HepG2 (cell line): Measurements from ENCODE around the gene KRTAP10-11. TPM values are rescaled to one million over a fixed set of nuclear protein-coding genes. Genes with fewer than 3 reads are reported as not detected.

Experiments used
- ATAC-seq: fragments of 200-7000 bp; cut with Tn5 transposase; 3 replicates; pipeline ENCODE4 v1.9.1; 2020; ENCODE audit warnings: mild to moderate bottlenecking, moderate library complexity
- BruUV-seq: library from RNA; stranded (reverse); fragments of 400-500 nt; replicated peaks from 2 replicates; lab custom pipeline; 2021; lab: Mats Ljungman, UMichigan
- CTCF ChIA-PET: fragments of 300-600 bp; formaldehyde crosslinking; extraction: SDS; loops from one replicate; lab custom pipeline; 2021; ENCODE audit warnings: low total read pairs, inconsistent platforms, low intra/inter-chr PET ratio; lab: Yijun Ruan, JAX
- POLR2A ChIA-PET: fragments of 350-600 bp; sonication (Branson Sonifier 250); formaldehyde crosslinking; loops from one replicate; lab custom pipeline; 2020; ENCODE audit warnings: antibody characterized with exemption, inconsistent platforms; lab: Yijun Ruan, JAX
- DNase-seq: peaks from one replicate; pipeline ENCODE4 v3.0.0-alpha.2; 2015; ENCODE audit warnings: low spot score
- FAIRE-seq: peaks from 3 replicates; lab custom pipeline; 2011; peaks lifted over from hg19 to GRCh38; lab: Jason Lieb, UNC
- H2AFZ ChIP-seq: one replicate; pipeline ENCODE4 v1.6.1; 2011; ENCODE audit warnings: low read length, inconsistent platforms
- H3K27ac ChIP-seq: fragments of 300-600 bp; 3 replicates; pipeline ENCODE4 v1.8.0; 2011; ENCODE audit warnings: mixed run types, mild to moderate bottlenecking, mixed read lengths, low read length, inconsistent platforms; ENCODE audit not compliant: insufficient read depth; ENCODE audit errors: extremely low read length
- H3K27me3 ChIP-seq, 2 experiments: fragments of 200-600 bp in 1 of 2; 2 replicates in 1 of 2; 3 replicates in 1 of 2; pipeline versions ENCODE4 v1.6.0 to v1.8.0; 2011; ENCODE audit warnings: low read length in 2 of 2, mild to moderate bottlenecking in 2 of 2, moderate library complexity in 2 of 2, inconsistent platforms in 1 of 2; ENCODE audit not compliant: insufficient read depth in 2 of 2, control insufficient read depth in 1 of 2
- H3K36me3 ChIP-seq, 2 experiments: fragments of 200-600 bp in 1 of 2; replicated peaks in 1 of 2; 2 replicates in 1 of 2; 3 replicates in 1 of 2; pipeline versions ENCODE4 v1.5.1 to v1.8.0; 2011; ENCODE audit warnings: low read length in 2 of 2, inconsistent platforms in 1 of 2; ENCODE audit not compliant: insufficient read depth in 2 of 2, control insufficient read depth in 1 of 2
- H3K4me1 ChIP-seq: 2 replicates; pipeline ENCODE4 v1.5.1; 2012; ENCODE audit warnings: low read length, inconsistent platforms; ENCODE audit not compliant: insufficient read depth
- H3K4me2 ChIP-seq: 2 replicates; pipeline ENCODE4 v1.6.0; 2011; ENCODE audit warnings: low read depth, low read length, inconsistent platforms
- H3K4me3 ChIP-seq, 3 experiments: fragments of 200-600 bp in 1 of 3; sonication (generic), shearing (Covaris generic) in 1 of 3; replicated peaks in 1 of 3; 2 replicates each; pipeline ENCODE4 v1.5.1; 2011 to 2016; ENCODE audit warnings: low read length in 3 of 3, inconsistent platforms in 2 of 3, low read depth in 2 of 3, mild to moderate bottlenecking in 2 of 3, control low read depth in 1 of 3, mixed read lengths in 1 of 3; ENCODE audit not compliant: insufficient read depth in 1 of 3
- H3K79me2 ChIP-seq: one replicate; pipeline ENCODE4 v1.6.1; 2011; ENCODE audit warnings: low read length, inconsistent platforms; ENCODE audit not compliant: insufficient read depth
- H3K9ac ChIP-seq: 2 replicates; pipeline ENCODE4 v1.6.0; 2011; ENCODE audit warnings: mild to moderate bottlenecking, low read depth, low read length, inconsistent platforms; ENCODE audit not compliant: insufficient read depth
- H3K9me3 ChIP-seq: 2 replicates; pipeline ENCODE4 v1.5.1; 2012; ENCODE audit warnings: mild to moderate bottlenecking, low read length
- H4K20me1 ChIP-seq: 2 replicates; pipeline ENCODE4 v1.6.0; 2011; ENCODE audit warnings: inconsistent platforms, mild to moderate bottlenecking, low read length, moderate library complexity; ENCODE audit not compliant: insufficient read depth
- BCL3 ChIP-seq: sonication (generic); formaldehyde crosslinking; IDR thresholded peaks from 2 replicates; pipeline ENCODE4 v1.5.1; 2020; ENCODE audit warnings: mild to moderate bottlenecking, missing genetic modification reagents, moderate library complexity
- BRCA1 ChIP-seq: sonication (generic); formaldehyde crosslinking; IDR thresholded peaks from 2 replicates; pipeline ENCODE4 v1.4.0; 2020; ENCODE audit warnings: missing genetic modification reagents
- DMTF1 ChIP-seq: sonication (generic); formaldehyde crosslinking; IDR thresholded peaks from 2 replicates; pipeline ENCODE4 v1.4.0; 2020; ENCODE audit warnings: mild to moderate bottlenecking, missing genetic modification reagents
- FOXM1 ChIP-seq: sonication (generic); formaldehyde crosslinking; IDR thresholded peaks from 2 replicates; pipeline ENCODE4 v1.5.0; 2020; ENCODE audit warnings: missing genetic modification reagents
- GATAD2A ChIP-seq: IDR thresholded peaks from 2 replicates; pipeline ENCODE4 v1.6.1; 2016
- KAT7 ChIP-seq: IDR thresholded peaks from 2 replicates; pipeline ENCODE4 v1.6.1; 2018; ENCODE audit warnings: borderline replicate concordance, missing compliant biosample characterization
- KDM4B ChIP-seq: sonication (generic); formaldehyde crosslinking; IDR thresholded peaks from 2 replicates; pipeline ENCODE4 v1.4.0; 2020; ENCODE audit warnings: missing genetic modification reagents
- MEIS2 ChIP-seq: sonication (generic); formaldehyde crosslinking; IDR thresholded peaks from 2 replicates; pipeline ENCODE4 v1.9.0; 2021; ENCODE audit warnings: mild to moderate bottlenecking, missing genetic modification reagents
- RBM22 ChIP-seq: fragments of 200-400 bp; formaldehyde crosslinking; optimal IDR thresholded peaks from 2 replicates; pipeline ENCODE3; 2017; ENCODE audit warnings: mild to moderate bottlenecking, low read length, moderate library complexity
- SAP130 ChIP-seq: IDR thresholded peaks from 2 replicates; pipeline ENCODE4 v1.6.1; 2016; ENCODE audit warnings: low read depth
- SMAD9 ChIP-seq: sonication (generic); formaldehyde crosslinking; IDR thresholded peaks from 2 replicates; pipeline ENCODE4 v1.5.1; 2020; ENCODE audit warnings: mild to moderate bottlenecking, missing genetic modification reagents
- SRY ChIP-seq: sonication (generic); formaldehyde crosslinking; IDR thresholded peaks from 2 replicates; pipeline ENCODE4 v1.8.0; 2022; ENCODE audit warnings: mild to moderate bottlenecking, missing genetic modification reagents
- TRAFD1 ChIP-seq: sonication (generic); formaldehyde crosslinking; IDR thresholded peaks from 2 replicates; pipeline ENCODE4 v1.5.1; 2020; ENCODE audit warnings: missing genetic modification reagents, mild to moderate bottlenecking, borderline replicate concordance
- TRIM22 ChIP-seq: fragments of 450-650 bp; IDR thresholded peaks from 2 replicates; pipeline ENCODE4 v1.6.1; 2017
- ZEB1 ChIP-seq: IDR thresholded peaks from 2 replicates; pipeline ENCODE4 v1.6.1; 2012; ENCODE audit warnings: mild to moderate bottlenecking, low read depth, inconsistent platforms; ENCODE audit not compliant: insufficient replicate concordance
- ZKSCAN8 ChIP-seq: IDR thresholded peaks from 2 replicates; pipeline ENCODE4 v1.6.1; 2016; ENCODE audit warnings: borderline replicate concordance, missing genetic modification reagents, missing compliant biosample characterization
- ZNF879 ChIP-seq: sonication (generic); formaldehyde crosslinking; IDR thresholded peaks from 2 replicates; pipeline ENCODE4 v1.8.1; 2023; ENCODE audit warnings: missing genetic modification reagents
- ZSCAN9 ChIP-seq: IDR thresholded peaks from 2 replicates; pipeline ENCODE4 v1.6.1; 2016; ENCODE audit warnings: borderline replicate concordance
- WGBS: methylation state at CpG from one replicate; pipeline ENCODE4 v1.1.6; 2017; ENCODE audit warnings: low lambda C conversion rate; 5-methylcytosine and 5-hydroxymethylcytosine counted together
- in situ Hi-C: cut with HindIII; loops from 2 replicates; pipeline ENCODE4 v1.10.0; 2017; ENCODE audit warnings: low pct_unique_long_range_greater_than_20kb; ENCODE audit not compliant: extremely low pct_ligation_motif_present
- intact Hi-C: fragments of 100-400 bp; cut with micrococcal nuclease; formaldehyde crosslinking; loops from one replicate; pipeline ENCODE4 v1.10.0; 2022; ENCODE audit not compliant: unreplicated experiment
- polyA plus RNA-seq, 8 experiments: library from polyadenylated mRNA; depleted of rRNA in 3 of 8; stranded (reverse) in 7 of 8; unstranded in 1 of 8; fragments of >200 nt; fragmentation: Illumina TruSeq in 4 of 8; extraction: Trizol in 4 of 8; gene quantifications; 2 replicates each; pipeline versions ENCODE4 v1.2.1 to v1.2.3, GENCODE V29; 2011 to 2016; ENCODE audit warnings: low read depth in 4 of 8, missing spikeins in 1 of 8, mixed read lengths in 1 of 8; ENCODE audit not compliant: insufficient read depth in 1 of 8
- total RNA-seq, 5 experiments: library from RNA; depleted of rRNA; stranded (reverse); fragments of >200 nt; fragmentation: Illumina TruSeq; extraction: Trizol; gene quantifications; 2 replicates each; pipeline ENCODE4 v1.2.3, GENCODE V29; 2016; ENCODE audit warnings: low read depth in 1 of 5

Gene KRTAP10-11
- total and polyA plus RNA-seq, 2 of the 13 experiments (the other 11 are each of a cell fraction or from before 2014, with no cell fraction given), result not detected

- TF ChIP-seq ZSCAN9 (CRISPR knock-in tag), result no peak
Observed at GRCh38 chr21:44628707-44629391, 17.4 kb upstream of the KRTAP10-11 start (continued).

GRCh38 chr21:44630440-44630839 lies 15.8 kb upstream of the KRTAP10-11 start:
- intact Hi-C loops, result loop anchor here (10.0 kb wide), 1 partner anchor 64 kb away; the partner anchor contains the start of gene KRTAP10-12
- Histone ChIP-seq H4K20me1 (no peaks in the 10 kb centered on the region), H3K27me3 (0 out of 5 replicates have a peak, but pooled peaks cover 0 to 6% of the 10 kb centered on the region in 2 experiments), H3K9ac (no peak overlapping the region), H3K9me3 (peaks cover 16% of the 10 kb centered on the region; the same call in 1 of the 2 replicates), H3K4me3 (no peak overlapping the region), H3K79me2 (no peaks in the 10 kb centered on the region), H3K27ac (no peak overlapping the region), H3K4me2 (no peak overlapping the region), H3K4me1 (no peaks in the 10 kb centered on the region), H2AFZ (no peak overlapping the region), H3K36me3 (no peaks in the 10 kb centered on the region)
- CTCF ChIA-PET, result no interaction called here
- no peak for DNase-seq
- 81% methylated on average over 2 of the region's 2 CpGs for WGBS
- POLR2A ChIA-PET, result no interaction called here
- no peak for FAIRE-seq
- in situ Hi-C loops, result no loop called here
- no TSS peak for BruUV-seq
- ATAC-seq, result no peak
- TF ChIP-seq BRCA1 (CRISPR knock-in tag) (no peak), DMTF1 (CRISPR knock-in tag) (no peak), MEIS2 (CRISPR knock-in tag) (no peak), ZKSCAN8 (CRISPR knock-in tag) (no peak), RBM22 (no peak), SAP130 (CRISPR knock-in tag) (no peak), KDM4B (CRISPR knock-in tag) (no peak), ZNF879 (no peak), BCL3 (CRISPR knock-in tag) (no peak), FOXM1 (CRISPR knock-in tag) (no peak), TRIM22 (no peak), TRAFD1 (CRISPR knock-in tag) (no peak), KAT7 (CRISPR knock-in tag) (no peak), SMAD9 (CRISPR knock-in tag) (no peak), GATAD2A (no peak), ZEB1 (no peak), SRY (CRISPR knock-in tag) (no peak)
